ENCODE measurements around the gene GJA3.

GRCh38 chr13:20188667-20189553, 28.1 kb upstream of the GJA3 start:
- TF ChIP-seq, protein P1, sequence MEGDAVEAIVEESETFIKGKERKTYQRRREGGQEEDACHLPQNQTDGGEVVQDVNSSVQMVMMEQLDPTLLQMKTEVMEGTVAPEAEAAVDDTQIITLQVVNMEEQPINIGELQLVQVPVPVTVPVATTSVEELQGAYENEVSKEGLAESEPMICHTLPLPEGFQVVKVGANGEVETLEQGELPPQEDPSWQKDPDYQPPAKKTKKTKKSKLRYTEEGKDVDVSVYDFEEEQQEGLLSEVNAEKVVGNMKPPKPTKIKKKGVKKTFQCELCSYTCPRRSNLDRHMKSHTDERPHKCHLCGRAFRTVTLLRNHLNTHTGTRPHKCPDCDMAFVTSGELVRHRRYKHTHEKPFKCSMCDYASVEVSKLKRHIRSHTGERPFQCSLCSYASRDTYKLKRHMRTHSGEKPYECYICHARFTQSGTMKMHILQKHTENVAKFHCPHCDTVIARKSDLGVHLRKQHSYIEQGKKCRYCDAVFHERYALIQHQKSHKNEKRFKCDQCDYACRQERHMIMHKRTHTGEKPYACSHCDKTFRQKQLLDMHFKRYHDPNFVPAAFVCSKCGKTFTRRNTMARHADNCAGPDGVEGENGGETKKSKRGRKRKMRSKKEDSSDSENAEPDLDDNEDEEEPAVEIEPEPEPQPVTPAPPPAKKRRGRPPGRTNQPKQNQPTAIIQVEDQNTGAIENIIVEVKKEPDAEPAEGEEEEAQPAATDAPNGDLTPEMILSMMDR (conservative IDR thresholded peaks at IDR 0.05; ENCODE audit: low read depth, low read length) = 0 out of 2 replicates have a peak, but pooled peaks have one; percentile 25
- TF ChIP-seq EZH2 (IDR thresholded peaks at IDR 0.05; ENCODE audit: borderline replicate concordance, low read depth, low read length, poor library complexity, severe bottlenecking) = no peak

All from A673 (cell line).